Astrocyte (in vitro differentiated cells and primary cell): Measurements from ENCODE around the gene HDAC2. TPM values are rescaled to one million over a fixed set of nuclear protein-coding genes. Genes with fewer than 3 reads are reported as not detected.

Experiments used
- DNase-seq: peaks from one replicate; pipeline ENCODE4 v3.0.0-alpha.2; 2010; ENCODE audit warnings: low read depth
- FAIRE-seq: peaks from 2 replicates; lab custom pipeline; 2011; peaks lifted over from hg19 to GRCh38; lab: Jason Lieb, UNC
- H2AFZ ChIP-seq: 2 replicates; pipeline ENCODE4 v1.6.0; 2012; ENCODE audit warnings: low read depth, low read length, inconsistent platforms
- H3K27ac ChIP-seq: 2 replicates; pipeline ENCODE4 v1.5.1; 2011; ENCODE audit warnings: low read depth, low read length, inconsistent platforms
- H3K27me3 ChIP-seq: 2 replicates; pipeline ENCODE4 v1.6.0; 2011; ENCODE audit warnings: low read length, inconsistent platforms; ENCODE audit not compliant: insufficient read depth
- H3K36me3 ChIP-seq: 2 replicates; pipeline ENCODE4 v1.5.1; 2011; ENCODE audit warnings: low read length, inconsistent platforms; ENCODE audit not compliant: insufficient read depth
- H3K4me1 ChIP-seq: 2 replicates; pipeline ENCODE4 v1.5.1; 2011; ENCODE audit warnings: low read length, inconsistent platforms; ENCODE audit not compliant: insufficient read depth
- H3K4me2 ChIP-seq: 2 replicates; pipeline ENCODE4 v1.6.0; 2012; ENCODE audit warnings: low read length, inconsistent platforms
- H3K4me3 ChIP-seq: 2 replicates; pipeline ENCODE4 v1.5.1; 2011; ENCODE audit warnings: low read depth, mild to moderate bottlenecking, low read length, inconsistent platforms; ENCODE audit not compliant: insufficient read depth
- H3K79me2 ChIP-seq: 2 replicates; pipeline ENCODE4 v1.6.0; 2012; ENCODE audit warnings: mild to moderate bottlenecking, low read length, inconsistent platforms; ENCODE audit not compliant: insufficient read depth
- H3K9ac ChIP-seq: 2 replicates; pipeline ENCODE4 v1.6.0; 2012; ENCODE audit warnings: mild to moderate bottlenecking, low read length, inconsistent platforms
- H3K9me3 ChIP-seq: 2 replicates; pipeline ENCODE4 v1.5.1; 2012; ENCODE audit warnings: low read depth, mild to moderate bottlenecking, low read length, inconsistent platforms; ENCODE audit not compliant: insufficient read depth
- H4K20me1 ChIP-seq: 2 replicates; pipeline ENCODE4 v1.6.0; 2012; ENCODE audit warnings: low read length, inconsistent platforms; ENCODE audit not compliant: insufficient read depth
- H3K27ac Mint-ChIP-seq: one replicate; pipeline ENCODE4 v1.8.0; 2021; ENCODE audit warnings: mild to moderate bottlenecking, mixed read lengths; ENCODE audit not compliant: unreplicated experiment
- H3K27me3 Mint-ChIP-seq: one replicate; pipeline ENCODE4 v1.8.0; 2021; ENCODE audit warnings: low read depth, mixed read lengths; ENCODE audit not compliant: unreplicated experiment
- H3K36me3 Mint-ChIP-seq: one replicate; pipeline ENCODE4 v1.8.0; 2021; ENCODE audit warnings: low read depth, mixed read lengths; ENCODE audit not compliant: unreplicated experiment
- H3K4me1 Mint-ChIP-seq: one replicate; pipeline ENCODE4 v1.8.0; 2021; ENCODE audit warnings: low read depth, mixed read lengths; ENCODE audit not compliant: unreplicated experiment
- H3K4me3 Mint-ChIP-seq: one replicate; pipeline ENCODE4 v1.8.0; 2021; ENCODE audit warnings: mild to moderate bottlenecking, moderate library complexity, mixed read lengths; ENCODE audit not compliant: unreplicated experiment
- H3K9me3 Mint-ChIP-seq: one replicate; pipeline ENCODE4 v1.8.0; 2021; ENCODE audit warnings: mild to moderate bottlenecking, mixed read lengths; ENCODE audit not compliant: unreplicated experiment
- CTCF ChIP-seq: IDR thresholded peaks from 2 replicates; pipeline ENCODE4 v1.5.1; 2011; ENCODE audit warnings: low read depth, mild to moderate bottlenecking, inconsistent platforms, low read length, moderate library complexity; ENCODE audit not compliant: insufficient read depth
- EZH2 ChIP-seq: IDR thresholded peaks from 2 replicates; pipeline ENCODE4 v1.6.1; 2012; ENCODE audit warnings: mild to moderate bottlenecking, low read length, inconsistent platforms; ENCODE audit not compliant: insufficient read depth
- total RNA-seq: library from RNA; stranded (reverse); gene quantifications from 2 replicates; pipeline ENCODE4 v1.2.1, GENCODE V29; 2021

HDAC2 gene
- total RNA-seq, 1 donor from 2014 or later = 179 TPM

- FAIRE-seq = no peak
- H3K27me3 Mint-ChIP-seq = no peaks in the 10 kb centered on the region
- H3K79me2 ChIP-seq = no peaks in the 10 kb centered on the region
- H3K4me1 Mint-ChIP-seq = no peaks in the 10 kb centered on the region
- no peak overlapping the region for H3K27ac ChIP-seq
- H3K4me1 ChIP-seq = peaks cover 4% of the 10 kb centered on the region
- H3K4me3 ChIP-seq = no peak overlapping the region
- TF ChIP-seq EZH2 (no peak), CTCF (no peak)
- H4K20me1 ChIP-seq = no peaks in the 10 kb centered on the region
- H3K27ac Mint-ChIP-seq = no peak overlapping the region
- H3K36me3 ChIP-seq = no peaks in the 10 kb centered on the region
- no peaks in the 10 kb centered on the region for H3K9me3 Mint-ChIP-seq
- H3K9me3 ChIP-seq = no peaks in the 10 kb centered on the region
- H3K36me3 Mint-ChIP-seq = no peaks in the 10 kb centered on the region
- H3K9ac ChIP-seq = no peak overlapping the region
- no peaks in the 10 kb centered on the region for H3K27me3 ChIP-seq
- no peak overlapping the region for H3K4me2 ChIP-seq
- peak; percentile 14 for DNase-seq
- H3K4me3 Mint-ChIP-seq = no peak overlapping the region
- H2AFZ ChIP-seq = no peak overlapping the region
Measured at GRCh38 chr6:113978084-113978675, 7.2 kb upstream of the HDAC2 start.

DNA sequence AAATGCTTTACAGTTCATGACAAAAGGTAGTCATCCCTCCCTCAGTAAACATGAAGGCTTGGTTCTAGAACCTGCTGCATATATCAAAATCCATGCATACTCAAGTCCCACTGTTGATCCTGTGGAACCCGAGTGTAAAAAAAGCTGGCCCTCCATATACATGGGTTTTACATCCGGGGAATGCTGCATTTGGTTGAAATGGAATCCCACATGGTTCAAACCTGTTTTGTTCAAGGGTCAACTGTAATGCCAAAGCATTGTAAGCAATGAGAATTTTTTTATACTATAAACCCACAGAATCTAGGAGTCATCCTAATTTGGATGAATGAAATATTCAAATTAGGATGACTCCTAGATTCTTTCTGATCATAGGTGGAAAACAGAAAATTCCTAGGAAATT, 5.9 kb upstream of the HDAC2 start:
- Mint-ChIP-seq H3K27ac (no peak overlapping the region), H3K9me3 (no peaks in the 10 kb centered on the region), H3K4me1 (no peaks in the 10 kb centered on the region), H3K4me3 (no peak overlapping the region), H3K27me3 (no peaks in the 10 kb centered on the region), H3K36me3 (no peaks in the 10 kb centered on the region)
- Histone ChIP-seq H3K9me3 (no peaks in the 10 kb centered on the region), H3K4me2 (no peak overlapping the region), H3K36me3 (no peaks in the 10 kb centered on the region), H3K27me3 (no peaks in the 10 kb centered on the region), H3K4me1 (peaks cover 6% of the 10 kb centered on the region), H2AFZ (no peak overlapping the region), H4K20me1 (no peaks in the 10 kb centered on the region), H3K4me3 (no peak overlapping the region), H3K79me2 (no peaks in the 10 kb centered on the region), H3K27ac (no peak overlapping the region), H3K9ac (no peak overlapping the region)
- TF ChIP-seq EZH2 (no peak), CTCF (no peak)
- FAIRE-seq (no peak), DNase-seq (peak; percentile 60)

DNA sequence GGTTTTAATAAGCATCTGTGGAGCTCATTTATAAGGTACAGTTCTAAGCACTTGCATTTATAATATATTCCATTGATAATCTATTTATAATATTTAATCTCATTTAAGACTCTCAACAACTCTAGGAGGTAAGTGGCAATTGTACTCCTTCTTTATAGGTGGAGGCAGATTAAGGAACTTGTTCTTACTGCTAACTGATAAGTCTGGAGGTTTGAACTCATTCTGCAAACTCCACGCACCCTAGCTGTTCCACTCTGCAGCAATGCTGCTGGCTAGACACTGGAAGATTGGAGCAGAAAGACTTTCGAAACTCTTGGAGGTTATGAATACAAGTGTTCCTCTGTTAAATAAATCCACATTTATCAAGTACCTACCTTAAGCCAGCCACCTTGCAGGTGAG, 793 bp upstream of the HDAC2 start:
- Mint-ChIP-seq H3K27me3 (no peaks in the 10 kb centered on the region), H3K4me1 (peaks cover 15% of the 10 kb centered on the region), H3K9me3 (no peaks in the 10 kb centered on the region), H3K4me3 (peak overlapping the region; percentile 95), H3K27ac (no peak overlapping the region), H3K36me3 (no peaks in the 10 kb centered on the region)
- Histone ChIP-seq H3K27ac (peak overlapping the region; percentile 95), H3K9me3 (no peaks in the 10 kb centered on the region), H4K20me1 (peaks cover 34% of the 10 kb centered on the region), H2AFZ (peak overlapping the region; percentile 99), H3K27me3 (no peaks in the 10 kb centered on the region), H3K36me3 (no peaks in the 10 kb centered on the region), H3K4me1 (peaks cover 12% of the 10 kb centered on the region), H3K9ac (no peak overlapping the region), H3K4me3 (peak overlapping the region; percentile 82), H3K4me2 (peak overlapping the region; percentile 90), H3K79me2 (peaks cover 45% of the 10 kb centered on the region)
- TF ChIP-seq CTCF (no peak), EZH2 (no peak)
- FAIRE-seq (no peak), DNase-seq (no peak)
